ENCODE data around the gene MMEL1.
"Not testable (repeated sequence)": the region's sequence is repeated elsewhere in the genome, so short reads cannot be mapped to it uniquely, and the experiment has no call there.

DNA sequence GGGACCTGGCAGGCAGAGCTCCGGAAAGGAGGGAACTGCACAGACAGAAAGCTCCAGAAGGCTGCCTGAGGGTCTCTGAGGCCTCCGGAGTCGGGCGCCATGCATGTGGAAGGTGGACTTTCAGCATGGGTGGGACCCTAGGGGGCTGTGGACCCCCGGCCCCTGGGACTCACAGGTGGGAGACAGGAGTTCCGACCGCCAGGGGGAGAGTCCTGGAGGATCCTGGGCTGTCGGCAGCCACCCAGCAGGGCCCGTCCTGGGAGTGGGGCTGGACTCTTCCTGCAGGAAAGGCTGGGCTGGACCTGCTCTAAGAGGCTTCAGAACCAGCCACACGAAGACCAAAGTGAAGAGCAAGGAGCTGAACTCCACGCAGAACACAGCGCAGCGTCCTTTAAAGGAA, 63.1 kb downstream of the MMEL1 start:
- TF ChIP-seq CTCF, EP300, POLR2A (IDR thresholded peaks at IDR 0.05): not testable (repeated sequence)

Measured in suprapubic skin (tissue), 3 donors.